ENCODE data around the gene SLC8A2.

The SLC8A2 gene

DNA sequence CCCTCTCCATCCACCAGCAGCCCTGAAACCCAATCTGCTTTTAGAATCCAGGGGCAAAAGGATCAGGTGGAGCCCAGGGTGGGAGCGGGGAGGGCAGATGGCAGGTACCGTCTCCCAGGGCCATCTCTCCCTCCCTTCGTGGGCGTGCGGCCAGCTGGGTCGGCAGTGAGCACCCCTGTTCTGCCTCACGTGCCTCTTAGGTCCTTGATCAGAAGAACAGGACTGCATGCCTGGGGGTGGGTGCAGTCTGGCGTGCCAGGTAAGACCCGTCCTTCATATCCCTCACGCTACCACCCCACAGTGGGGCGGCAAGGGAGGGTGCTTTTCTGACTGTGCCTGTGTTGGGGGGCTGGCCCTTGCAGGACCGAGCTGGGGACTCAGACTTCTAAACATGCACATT lies 2.0 kb downstream of the SLC8A2 start:
- H3K4me1 ChIP-seq (ENCODE audit: control insufficient read depth, insufficient read depth, low read length): peaks cover 24% of the 10 kb centered on the region; the same call in 1 of the 2 replicates
- no peak overlapping the region for H3K9ac ChIP-seq (ENCODE audit: low read depth, low read length)
- no peaks in the 10 kb centered on the region for H3K9me3 ChIP-seq (ENCODE audit: control insufficient read depth, insufficient read depth, low read length)
- peaks cover 10% of the 10 kb centered on the region; the same call in 1 of the 2 replicates for H3K27me3 ChIP-seq (ENCODE audit: control insufficient read depth, insufficient read depth, low read length)
- no peak overlapping the region for H3K4me3 ChIP-seq (ENCODE audit: low read depth, low read length)
- H3K36me3 ChIP-seq (ENCODE audit: control insufficient read depth, insufficient read depth, low read length): peaks cover 11% of the 10 kb centered on the region
- no peak overlapping the region for H3K27ac ChIP-seq (ENCODE audit: low read depth, low read length)

DNA sequence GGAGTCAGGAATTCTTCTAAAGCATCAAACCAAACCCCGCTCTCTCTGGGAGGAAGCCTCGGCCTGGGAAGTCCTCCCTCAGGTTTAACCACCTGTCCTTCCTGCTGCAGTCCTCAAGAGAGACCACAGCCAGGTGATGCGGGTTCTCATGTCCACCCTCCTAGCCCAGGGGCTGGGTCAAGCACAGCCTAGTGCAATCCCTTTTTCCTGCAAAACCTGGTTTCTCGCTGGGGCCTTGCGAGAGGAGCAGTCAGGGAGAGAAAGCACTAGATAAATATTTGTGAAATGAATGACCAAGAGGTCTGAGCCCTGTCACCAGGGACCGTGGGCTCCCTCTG lies 2.4 kb downstream of the SLC8A2 start:
- Histone ChIP-seq H3K27me3 (ENCODE audit: control insufficient read depth, insufficient read depth, low read length) (peaks cover 10% of the 10 kb centered on the region; the same call in 1 of the 2 replicates), H3K27ac (ENCODE audit: low read depth, low read length) (no peak overlapping the region), H3K4me3 (ENCODE audit: low read depth, low read length) (no peak overlapping the region), H3K9me3 (ENCODE audit: control insufficient read depth, insufficient read depth, low read length) (no peaks in the 10 kb centered on the region), H3K4me1 (ENCODE audit: control insufficient read depth, insufficient read depth, low read length) (peaks cover 24% of the 10 kb centered on the region; the same call in 1 of the 2 replicates), H3K9ac (ENCODE audit: low read depth, low read length) (no peak overlapping the region), H3K36me3 (ENCODE audit: control insufficient read depth, insufficient read depth, low read length) (peaks cover 11% of the 10 kb centered on the region)

DNA sequence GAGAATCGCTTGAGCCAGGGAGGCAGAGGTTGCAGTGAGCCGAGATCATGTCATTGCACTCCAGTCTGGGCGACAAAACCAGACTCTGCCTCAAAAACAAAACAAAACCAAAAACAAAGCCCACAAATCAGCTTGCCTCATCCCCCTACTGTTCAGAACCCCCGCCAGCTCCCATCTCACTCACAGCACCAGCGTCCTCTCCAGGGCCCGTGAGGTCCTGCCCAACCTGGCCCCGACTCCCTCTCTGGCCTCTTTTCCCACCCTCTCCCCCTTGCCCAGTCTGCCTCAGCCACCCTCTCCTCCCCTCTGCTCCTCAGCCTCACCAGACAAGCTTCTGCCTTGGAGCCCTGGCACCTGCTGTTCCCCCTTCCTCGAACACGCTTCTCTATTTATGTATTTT lies 3.8 kb downstream of the SLC8A2 start:
- Histone ChIP-seq H3K27me3 (ENCODE audit: control insufficient read depth, insufficient read depth, low read length) (peaks cover 10% of the 10 kb centered on the region; the same call in 1 of the 2 replicates), H3K27ac (ENCODE audit: low read depth, low read length) (no peak overlapping the region), H3K9me3 (ENCODE audit: control insufficient read depth, insufficient read depth, low read length) (no peaks in the 10 kb centered on the region), H3K4me3 (ENCODE audit: low read depth, low read length) (no peak overlapping the region), H3K9ac (ENCODE audit: low read depth, low read length) (no peak overlapping the region), H3K4me1 (ENCODE audit: control insufficient read depth, insufficient read depth, low read length) (peaks cover 24% of the 10 kb centered on the region; the same call in 1 of the 2 replicates), H3K36me3 (ENCODE audit: control insufficient read depth, insufficient read depth, low read length) (peaks cover 11% of the 10 kb centered on the region)

DNA sequence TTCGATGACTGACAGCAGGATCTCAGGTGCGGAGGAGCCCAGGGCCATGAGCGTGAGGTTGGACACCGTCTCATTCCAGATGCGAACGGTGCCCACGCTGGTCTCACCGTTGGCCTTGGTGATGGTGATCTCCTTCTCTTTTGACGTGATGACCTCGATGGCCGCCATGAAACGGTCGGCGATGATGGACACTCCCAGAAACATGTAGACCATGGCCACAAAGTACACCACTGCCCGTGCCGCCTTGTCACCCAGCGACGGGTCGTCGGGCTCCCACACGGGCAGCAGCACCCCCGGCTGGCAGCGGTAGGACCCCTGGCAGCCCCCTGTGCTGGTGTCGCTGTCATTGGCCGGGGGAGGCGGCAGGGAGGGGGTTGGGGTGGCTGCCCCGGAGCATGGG lies 5.7 kb downstream of the SLC8A2 start:
- Histone ChIP-seq H3K36me3 (ENCODE audit: control insufficient read depth, insufficient read depth, low read length) (peaks cover 11% of the 10 kb centered on the region), H3K9ac (ENCODE audit: low read depth, low read length) (no peak overlapping the region), H3K27ac (ENCODE audit: low read depth, low read length) (no peak overlapping the region), H3K4me3 (ENCODE audit: low read depth, low read length) (no peak overlapping the region), H3K4me1 (ENCODE audit: control insufficient read depth, insufficient read depth, low read length) (peaks cover 21% of the 10 kb centered on the region; the same call in 1 of the 2 replicates), H3K27me3 (ENCODE audit: control insufficient read depth, insufficient read depth, low read length) (peaks cover 7% of the 10 kb centered on the region; the same call in 1 of the 2 replicates), H3K9me3 (ENCODE audit: control insufficient read depth, insufficient read depth, low read length) (no peaks in the 10 kb centered on the region)

DNA sequence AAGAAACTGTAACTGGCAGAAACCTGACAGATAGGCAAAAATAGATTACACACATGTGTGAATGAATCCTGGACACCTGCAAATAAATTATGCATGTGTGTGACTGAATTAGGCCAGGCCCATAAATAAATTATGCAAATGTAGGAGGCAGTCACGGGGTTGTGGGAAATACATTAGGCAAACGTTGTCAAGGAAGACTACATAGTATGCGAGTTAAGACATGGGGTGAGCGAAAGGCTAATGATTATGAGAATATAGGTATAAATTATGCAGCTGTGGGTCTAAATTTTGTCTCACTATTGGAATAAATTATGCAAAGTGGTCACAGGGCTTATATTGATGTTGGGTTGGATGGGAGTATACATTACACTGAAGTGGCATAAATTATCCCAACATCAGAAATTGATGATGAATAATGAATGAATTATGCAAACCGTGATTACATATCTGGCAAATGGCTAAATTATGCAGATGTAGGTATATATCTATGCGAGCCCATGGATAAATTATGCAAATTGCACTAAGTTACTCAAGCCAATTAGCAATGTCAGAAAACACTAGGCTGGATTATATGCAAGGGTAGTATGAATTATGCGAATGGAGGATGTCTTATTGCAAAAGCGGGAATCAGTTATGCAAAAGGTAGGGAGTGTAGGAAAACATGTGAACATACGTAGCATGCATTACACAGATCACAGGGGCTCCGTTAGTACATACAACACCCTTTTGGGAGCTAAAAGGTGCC lies 6.8 kb downstream of the SLC8A2 start:
- H3K27ac ChIP-seq (ENCODE audit: low read depth, low read length): no peak overlapping the region
- H3K27me3 ChIP-seq (ENCODE audit: control insufficient read depth, insufficient read depth, low read length): no peaks in the 10 kb centered on the region
- peaks cover 14% of the 10 kb centered on the region; the same call in 1 of the 2 replicates for H3K4me1 ChIP-seq (ENCODE audit: control insufficient read depth, insufficient read depth, low read length)
- peaks cover 11% of the 10 kb centered on the region for H3K36me3 ChIP-seq (ENCODE audit: control insufficient read depth, insufficient read depth, low read length)
- no peak overlapping the region for H3K9ac ChIP-seq (ENCODE audit: low read depth, low read length)
- H3K4me3 ChIP-seq (ENCODE audit: low read depth, low read length): no peak overlapping the region
- H3K9me3 ChIP-seq (ENCODE audit: control insufficient read depth, insufficient read depth, low read length): no peaks in the 10 kb centered on the region

DNA sequence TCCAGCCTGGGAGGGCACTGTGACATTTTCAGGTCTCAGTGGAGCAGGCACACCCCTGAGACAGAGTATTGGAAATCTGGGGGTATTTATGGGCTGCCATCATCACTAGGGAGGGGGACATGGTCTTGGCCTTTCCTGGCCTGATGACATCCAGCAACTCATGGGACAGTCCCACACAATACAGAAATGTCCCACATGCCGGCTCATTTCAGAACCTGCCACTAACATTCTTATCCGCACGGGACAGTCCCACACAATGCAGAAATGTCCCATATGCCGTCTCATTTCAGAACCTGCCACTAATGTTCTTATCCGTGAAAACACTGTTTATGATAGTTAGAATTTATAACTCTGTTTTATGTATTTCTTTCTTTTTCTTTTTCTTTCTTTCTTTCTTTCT lies 9.8 kb downstream of the SLC8A2 start:
- Histone ChIP-seq H3K27ac (ENCODE audit: low read depth, low read length) (no peak overlapping the region), H3K4me3 (ENCODE audit: low read depth, low read length) (no peak overlapping the region), H3K36me3 (ENCODE audit: control insufficient read depth, insufficient read depth, low read length) (peaks cover 11% of the 10 kb centered on the region), H3K27me3 (ENCODE audit: control insufficient read depth, insufficient read depth, low read length) (peaks cover 16% of the 10 kb centered on the region), H3K4me1 (ENCODE audit: control insufficient read depth, insufficient read depth, low read length) (no peaks in the 10 kb centered on the region), H3K9me3 (ENCODE audit: control insufficient read depth, insufficient read depth, low read length) (no peaks in the 10 kb centered on the region), H3K9ac (ENCODE audit: low read depth, low read length) (no peak overlapping the region)

DNA sequence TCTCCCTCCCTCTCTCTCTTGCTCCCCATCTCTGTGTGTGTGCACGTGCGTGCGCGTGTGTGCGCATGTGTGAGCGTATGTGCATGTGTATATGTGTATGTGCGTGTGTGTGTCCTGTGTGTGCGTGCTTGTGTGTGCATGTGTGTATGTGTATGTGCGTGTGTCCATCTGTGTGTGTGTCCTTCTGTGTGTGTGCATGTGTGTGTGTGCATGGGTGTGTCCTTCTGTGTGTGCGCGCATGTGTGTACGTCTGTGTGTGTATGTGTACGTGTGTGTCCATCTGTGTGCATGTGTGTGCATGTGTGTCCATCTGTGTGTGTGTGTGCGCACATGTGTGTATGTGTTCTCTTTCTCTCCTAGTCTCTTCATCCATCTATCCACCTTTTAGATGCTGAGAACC lies 12.2 kb downstream of the SLC8A2 start:
- H3K9ac ChIP-seq (ENCODE audit: low read depth, low read length): no peak overlapping the region
- H3K36me3 ChIP-seq (ENCODE audit: control insufficient read depth, insufficient read depth, low read length): no peaks in the 10 kb centered on the region
- H3K9me3 ChIP-seq (ENCODE audit: control insufficient read depth, insufficient read depth, low read length): no peaks in the 10 kb centered on the region
- no peak overlapping the region for H3K27ac ChIP-seq (ENCODE audit: low read depth, low read length)
- no peaks in the 10 kb centered on the region for H3K4me1 ChIP-seq (ENCODE audit: control insufficient read depth, insufficient read depth, low read length)
- peaks cover 19% of the 10 kb centered on the region for H3K27me3 ChIP-seq (ENCODE audit: control insufficient read depth, insufficient read depth, low read length)
- no peak overlapping the region for H3K4me3 ChIP-seq (ENCODE audit: low read depth, low read length)

DNA sequence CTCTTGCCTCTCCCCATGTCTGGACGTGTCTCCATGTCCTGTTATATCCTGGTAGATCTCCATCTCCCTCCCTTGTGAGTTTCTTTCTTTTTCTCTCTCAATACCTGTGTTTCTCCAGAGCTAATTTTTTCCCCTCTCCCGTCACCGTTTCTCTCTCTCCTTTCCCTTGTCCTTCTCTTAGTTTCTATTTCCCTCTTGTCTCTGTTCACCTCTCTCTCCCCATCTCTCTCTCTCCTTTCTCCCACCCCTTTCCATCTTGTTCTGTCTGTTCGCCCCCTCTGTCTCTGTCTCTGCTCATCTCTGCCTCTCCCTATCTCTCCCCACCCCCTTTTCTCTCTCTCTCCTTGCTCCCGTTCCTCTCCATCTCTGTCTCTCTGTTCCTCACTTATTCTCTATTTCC lies 13.0 kb downstream of the SLC8A2 start:
- Histone ChIP-seq H3K27me3 (ENCODE audit: control insufficient read depth, insufficient read depth, low read length) (peaks cover 19% of the 10 kb centered on the region), H3K36me3 (ENCODE audit: control insufficient read depth, insufficient read depth, low read length) (no peaks in the 10 kb centered on the region), H3K9ac (ENCODE audit: low read depth, low read length) (no peak overlapping the region)

DNA sequence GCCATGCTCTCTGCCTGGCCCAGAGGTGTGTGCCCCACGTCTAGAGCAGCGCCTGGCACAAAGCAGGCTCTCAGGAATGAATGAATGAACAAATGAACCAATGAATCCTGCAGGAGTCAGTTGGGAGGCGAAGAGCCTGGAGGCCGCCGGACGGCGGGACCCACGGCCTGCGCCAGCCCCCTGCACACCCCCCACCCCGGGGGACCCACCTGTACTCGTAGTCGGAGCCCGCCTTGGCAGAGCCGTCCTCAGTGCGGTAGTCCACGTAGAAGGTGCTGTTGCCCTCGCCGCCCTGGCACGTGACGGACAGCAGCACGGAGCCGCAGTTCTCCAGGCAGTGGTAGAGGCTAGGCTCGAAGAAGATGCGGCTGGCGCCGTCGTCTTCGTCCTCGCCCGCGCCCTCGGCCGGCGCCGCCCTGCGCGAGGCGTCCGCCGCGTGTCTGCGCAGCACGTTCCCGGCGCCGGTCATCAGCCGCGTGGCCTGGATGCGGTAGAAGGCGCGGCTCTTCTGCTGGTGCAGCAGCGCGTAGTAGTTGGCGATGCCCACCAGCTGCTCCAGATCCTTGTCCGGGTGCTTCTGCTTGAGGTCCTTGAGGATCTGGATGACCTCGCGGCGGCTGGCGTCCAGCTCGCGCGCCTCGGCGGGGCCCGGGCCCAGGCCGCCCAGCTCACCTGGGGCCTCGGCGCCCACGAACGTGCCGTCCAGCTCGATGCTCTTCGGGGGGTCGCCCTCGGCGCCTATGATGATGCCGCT lies 14.8 kb downstream of the SLC8A2 start:
- H3K36me3 ChIP-seq (ENCODE audit: control insufficient read depth, insufficient read depth, low read length): no peaks in the 10 kb centered on the region
- peaks cover 19% of the 10 kb centered on the region for H3K27me3 ChIP-seq (ENCODE audit: control insufficient read depth, insufficient read depth, low read length)
- H3K4me1 ChIP-seq (ENCODE audit: control insufficient read depth, insufficient read depth, low read length): no peaks in the 10 kb centered on the region
- no peak overlapping the region for H3K9ac ChIP-seq (ENCODE audit: low read depth, low read length)
- no peak overlapping the region for H3K27ac ChIP-seq (ENCODE audit: low read depth, low read length)
- H3K9me3 ChIP-seq (ENCODE audit: control insufficient read depth, insufficient read depth, low read length): no peaks in the 10 kb centered on the region
- H3K4me3 ChIP-seq (ENCODE audit: low read depth, low read length): no peak overlapping the region; the same call in 1 of the 2 replicates

More for the DNA sequence above, 13.0 kb downstream of the SLC8A2 start:
- H3K9me3 ChIP-seq (ENCODE audit: control insufficient read depth, insufficient read depth, low read length): no peaks in the 10 kb centered on the region
- no peak overlapping the region for H3K27ac ChIP-seq (ENCODE audit: low read depth, low read length)
- no peaks in the 10 kb centered on the region for H3K4me1 ChIP-seq (ENCODE audit: control insufficient read depth, insufficient read depth, low read length)
- H3K4me3 ChIP-seq (ENCODE audit: low read depth, low read length): no peak overlapping the region

DNA sequence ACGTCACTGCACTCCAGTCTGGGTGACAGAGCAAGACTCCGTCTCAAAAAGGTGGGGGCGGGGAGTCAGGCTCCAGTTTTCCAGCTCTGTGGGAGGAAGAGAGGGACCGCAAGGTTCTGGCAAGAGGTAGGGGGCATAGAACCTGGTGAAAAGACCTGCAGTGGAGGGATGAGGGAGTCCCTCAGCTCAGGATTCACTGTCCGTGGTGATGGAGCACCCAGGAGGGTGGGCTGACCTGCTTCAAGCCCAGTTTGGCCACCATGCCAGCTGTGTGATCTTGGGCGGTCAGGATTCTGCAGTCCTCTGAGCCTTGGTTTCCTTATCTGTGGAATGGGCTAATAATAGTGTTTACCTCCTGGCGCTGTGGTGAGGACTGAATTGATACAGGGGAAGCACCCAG lies 21.2 kb downstream of the SLC8A2 start:
- H3K9me3 ChIP-seq (ENCODE audit: control insufficient read depth, insufficient read depth, low read length): no peaks in the 10 kb centered on the region
- H3K36me3 ChIP-seq (ENCODE audit: control insufficient read depth, insufficient read depth, low read length): no peaks in the 10 kb centered on the region

DNA sequence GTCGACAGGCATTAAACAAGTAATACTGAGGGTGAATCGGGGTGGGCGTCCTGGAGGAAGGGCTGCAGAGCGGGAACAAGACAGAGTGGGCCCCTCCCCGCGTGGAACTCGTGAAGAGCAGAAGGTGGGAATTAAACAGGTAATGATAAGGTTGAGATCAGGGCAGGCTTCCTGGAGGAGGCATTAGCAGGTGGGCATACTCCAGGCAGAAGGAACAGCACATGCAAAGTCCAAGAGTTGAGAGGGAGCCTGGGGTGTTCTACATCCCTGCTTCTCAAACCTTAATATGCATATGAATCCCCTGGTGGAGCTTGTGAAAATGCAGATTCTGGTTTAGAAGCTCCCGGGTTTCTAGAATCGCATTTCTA lies 23.3 kb downstream of the SLC8A2 start:
- H3K4me3 ChIP-seq (ENCODE audit: low read depth, low read length): peak overlapping the region; percentile 70
- no peak overlapping the region for H3K27ac ChIP-seq (ENCODE audit: low read depth, low read length)
- peaks cover 10% of the 10 kb centered on the region; the same call in 1 of the 2 replicates for H3K4me1 ChIP-seq (ENCODE audit: control insufficient read depth, insufficient read depth, low read length)
- H3K36me3 ChIP-seq (ENCODE audit: control insufficient read depth, insufficient read depth, low read length): no peaks in the 10 kb centered on the region
- no peak overlapping the region for H3K9ac ChIP-seq (ENCODE audit: low read depth, low read length)
- H3K9me3 ChIP-seq (ENCODE audit: control insufficient read depth, insufficient read depth, low read length): no peaks in the 10 kb centered on the region
- H3K27me3 ChIP-seq (ENCODE audit: control insufficient read depth, insufficient read depth, low read length): peaks cover 19% of the 10 kb centered on the region

More for the DNA sequence above, 21.2 kb downstream of the SLC8A2 start:
- H3K27me3 ChIP-seq (ENCODE audit: control insufficient read depth, insufficient read depth, low read length): peaks cover 16% of the 10 kb centered on the region
- peaks cover 9% of the 10 kb centered on the region; the same call in 1 of the 2 replicates for H3K4me1 ChIP-seq (ENCODE audit: control insufficient read depth, insufficient read depth, low read length)
- no peak overlapping the region for H3K27ac ChIP-seq (ENCODE audit: low read depth, low read length)
- H3K4me3 ChIP-seq (ENCODE audit: low read depth, low read length): no peak overlapping the region
- no peak overlapping the region for H3K9ac ChIP-seq (ENCODE audit: low read depth, low read length)
